GM12892 (cell line): ENCODE measurements around the gene ZBTB8B.

Source experiments
- POLR2A ChIP-seq: IDR thresholded peaks from 2 replicates; pipeline ENCODE4 v1.6.1; 2011; ENCODE audit warnings: low read depth, low read length, control low read depth
- POLR2AphosphoS5 ChIP-seq: IDR thresholded peaks from 2 replicates; pipeline ENCODE4 v1.6.1; 2011; ENCODE audit warnings: low read depth, low read length, control low read depth

GRCh38 chr1:32507021-32507420, 42.1 kb downstream of the ZBTB8B start:
- no peak for TF ChIP-seq POLR2A
- TF ChIP-seq POLR2AphosphoS5, result no peak
